HG03460 (cell line): ENCODE results near the gene FGD4.

Experiments
- ATAC-seq: cut with Tn5 transposase; IDR thresholded peaks from one replicate; pipeline ENCODE4 v1.9.1; 2021; ENCODE audit not compliant: unreplicated experiment

FGD4 gene

DNA sequence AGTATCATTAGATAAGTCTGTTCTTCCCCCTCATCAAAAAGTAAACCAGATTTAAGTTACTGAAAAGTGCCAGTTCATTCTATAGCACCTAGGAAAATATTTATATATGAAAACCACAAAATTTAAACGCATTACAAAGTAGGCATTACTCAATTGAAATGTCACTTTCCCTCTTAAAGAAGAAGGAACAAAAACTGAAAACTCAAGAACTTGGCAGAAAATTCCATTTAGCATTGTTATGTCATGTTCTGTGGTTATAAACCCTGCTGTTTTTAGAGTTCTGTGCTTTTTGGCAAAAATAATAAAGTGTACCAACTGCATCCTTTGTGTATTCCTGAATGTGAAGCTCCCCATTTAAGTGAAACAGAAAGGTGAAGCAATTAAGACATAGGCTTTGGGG, 3.6 kb downstream of the FGD4 start:
- ATAC-seq, result no peak

DNA sequence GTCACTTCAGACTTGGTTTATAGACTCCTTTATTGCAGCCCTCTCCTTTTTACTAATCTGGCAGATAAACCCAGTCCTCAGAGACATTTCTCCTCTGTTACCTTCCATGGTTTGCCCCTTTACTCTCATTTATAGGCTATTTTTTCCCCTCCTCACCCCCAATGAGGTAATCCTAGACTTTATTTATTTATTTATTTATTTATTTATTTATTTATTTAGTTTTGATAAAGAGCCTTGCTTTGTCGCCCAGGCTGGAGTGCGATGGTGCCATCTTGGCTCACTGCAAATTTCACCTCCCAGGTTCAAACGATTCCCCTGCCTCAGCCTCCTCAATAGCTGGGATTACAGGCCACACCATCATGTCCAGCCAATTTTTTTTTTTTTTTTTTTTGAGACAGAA, 8.4 kb downstream of the FGD4 start:
- no peak for ATAC-seq

DNA sequence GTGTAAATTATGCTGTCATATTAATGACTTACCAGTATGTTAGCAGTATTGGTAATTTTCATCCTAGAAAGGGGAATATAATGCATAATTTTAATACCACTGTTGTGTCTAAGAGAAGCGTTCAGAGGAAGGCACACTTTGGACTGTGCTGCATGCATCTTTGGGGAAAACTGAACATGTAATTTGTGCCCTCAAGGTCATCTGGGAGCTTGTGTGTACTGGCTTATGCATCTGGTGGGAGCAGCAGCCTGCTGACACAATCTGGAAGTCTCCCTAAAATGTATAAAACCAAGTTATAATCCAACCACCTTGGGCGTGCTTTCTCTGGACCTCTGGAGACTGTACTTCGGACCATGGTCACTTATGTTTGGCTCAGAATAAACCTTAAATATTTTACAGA, 14.1 kb downstream of the FGD4 start:
- ATAC-seq, result no peak

DNA sequence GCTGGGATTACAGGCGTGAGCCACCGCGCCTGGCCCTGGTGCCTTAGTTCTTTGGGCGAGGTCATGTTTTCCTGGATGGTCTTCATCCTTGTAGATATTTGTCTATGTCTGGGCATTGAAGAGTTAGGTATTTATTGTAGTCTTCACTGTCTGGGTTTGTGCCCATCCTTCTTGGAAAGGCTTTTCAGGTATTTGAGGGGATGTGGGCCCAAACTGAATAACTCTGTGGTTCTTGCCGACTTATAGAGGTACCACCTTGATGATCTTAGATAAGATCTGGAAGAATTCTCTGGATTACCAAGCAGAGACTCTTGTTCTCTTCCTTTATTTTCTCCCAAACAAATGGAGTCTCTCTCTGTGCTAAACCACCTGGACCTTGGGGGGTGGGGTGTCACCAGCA, 18.9 kb downstream of the FGD4 start:
- ATAC-seq, result no peak

DNA sequence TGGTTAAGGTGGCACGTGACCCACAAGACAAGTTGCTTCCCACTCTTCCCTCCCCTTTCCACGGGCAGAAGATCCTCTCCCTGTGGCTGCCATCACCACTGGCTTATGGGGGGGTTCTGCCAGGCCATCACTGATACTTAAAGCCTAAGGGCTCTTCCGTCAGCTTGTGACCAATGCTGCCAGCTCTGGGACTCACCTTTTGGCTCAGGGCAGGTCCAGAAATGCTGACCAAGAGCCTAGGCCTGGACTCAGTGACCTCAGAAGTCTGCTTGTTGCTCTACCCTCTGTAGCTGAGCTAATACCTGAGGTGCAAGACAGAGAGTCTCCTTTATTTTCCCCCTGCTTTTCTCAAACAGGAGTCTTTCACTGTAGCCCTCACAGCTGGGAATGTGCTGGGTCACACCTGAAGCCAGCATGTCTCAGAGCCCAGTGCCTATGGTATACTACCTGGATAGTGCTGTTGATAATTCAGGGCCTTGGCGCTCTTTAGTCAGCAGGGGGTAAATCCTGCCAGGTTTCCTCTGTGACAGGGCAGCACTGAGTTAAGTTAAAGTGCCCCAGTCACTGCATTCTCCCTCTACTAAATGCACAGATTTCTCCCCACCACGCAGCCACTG, 19.7 kb downstream of the FGD4 start:
- no peak for ATAC-seq

DNA sequence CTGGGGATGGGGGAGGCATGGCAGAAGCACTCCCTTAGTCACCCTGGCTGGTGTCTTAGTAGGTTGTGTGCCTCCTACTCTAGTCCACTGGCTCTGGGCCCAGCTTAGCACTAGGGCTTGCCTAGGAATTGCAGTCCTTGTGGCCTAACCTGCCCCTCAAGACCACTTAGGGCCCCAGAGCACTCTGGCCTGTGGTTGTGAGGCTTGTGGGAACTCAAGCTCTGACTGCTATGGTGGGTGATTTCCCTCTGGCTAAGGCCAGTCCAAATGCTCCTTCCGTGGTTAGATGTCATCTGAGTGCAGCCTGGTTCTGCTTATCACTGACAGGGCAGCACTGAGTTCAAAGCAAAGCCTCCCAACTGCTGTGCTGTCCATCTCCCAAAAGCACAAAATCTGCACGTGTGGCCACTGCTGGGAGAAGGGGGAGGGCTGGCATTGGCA, 20.2 kb downstream of the FGD4 start:
- no peak for ATAC-seq

DNA sequence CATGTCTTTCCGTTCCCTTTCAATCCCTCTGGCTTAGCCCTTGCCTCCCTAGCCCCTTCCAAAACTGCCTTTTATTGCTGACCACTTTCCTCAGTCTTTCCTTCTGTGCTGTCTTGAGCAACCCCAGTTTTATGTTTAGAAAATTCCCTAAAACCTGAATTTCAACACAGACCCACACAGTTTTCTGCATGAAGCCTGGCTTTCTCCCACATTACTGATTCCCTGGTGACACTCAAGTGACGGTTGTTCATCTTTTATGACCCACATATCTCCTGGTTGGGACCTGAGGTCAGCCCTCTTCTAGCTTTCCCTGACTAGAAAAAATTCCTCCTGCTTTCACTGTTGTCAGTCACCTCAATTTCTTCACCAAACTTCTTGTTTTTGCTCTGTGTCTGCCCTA, 21.0 kb downstream of the FGD4 start:
- ATAC-seq, result no peak

DNA sequence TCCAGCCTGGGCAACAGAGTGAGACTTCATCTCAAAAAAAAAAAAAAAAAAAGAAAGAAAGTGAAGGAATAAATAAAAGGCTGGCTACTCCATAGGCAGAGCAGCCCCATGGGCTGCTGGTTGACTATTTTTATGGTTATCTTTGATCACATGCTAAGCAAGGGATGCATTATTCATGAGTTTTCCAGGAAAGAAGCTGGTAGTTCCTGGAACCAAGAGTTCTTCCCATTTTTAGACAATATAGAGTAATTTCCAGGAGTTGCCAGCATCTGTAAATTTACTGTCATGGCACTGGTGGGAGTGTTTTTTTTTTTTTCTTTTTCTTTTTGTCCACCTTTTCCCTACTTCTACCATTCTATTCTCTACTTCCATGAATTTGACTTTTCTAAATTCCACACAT, 24.2 kb downstream of the FGD4 start:
- ATAC-seq, result no peak

DNA sequence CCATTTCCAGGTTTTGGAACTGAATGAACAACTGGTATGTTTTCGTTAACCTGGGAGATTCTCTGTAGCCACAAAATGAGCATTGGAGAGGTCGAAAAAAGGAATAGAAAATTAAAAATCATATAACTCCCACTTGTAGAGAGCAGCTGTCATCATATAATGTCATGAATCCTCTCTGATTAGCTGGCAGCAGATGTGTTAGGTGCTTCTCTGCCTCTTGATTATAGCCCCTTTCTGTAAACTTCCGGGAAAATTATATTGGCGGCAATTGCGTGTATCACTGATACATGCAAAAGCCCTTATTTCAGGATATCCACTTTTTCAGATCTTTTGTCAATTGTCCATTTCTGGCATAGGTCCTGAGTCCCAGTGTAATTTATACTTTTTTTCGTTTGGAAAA, 31.7 kb downstream of the FGD4 start:
- ATAC-seq, result no peak

DNA sequence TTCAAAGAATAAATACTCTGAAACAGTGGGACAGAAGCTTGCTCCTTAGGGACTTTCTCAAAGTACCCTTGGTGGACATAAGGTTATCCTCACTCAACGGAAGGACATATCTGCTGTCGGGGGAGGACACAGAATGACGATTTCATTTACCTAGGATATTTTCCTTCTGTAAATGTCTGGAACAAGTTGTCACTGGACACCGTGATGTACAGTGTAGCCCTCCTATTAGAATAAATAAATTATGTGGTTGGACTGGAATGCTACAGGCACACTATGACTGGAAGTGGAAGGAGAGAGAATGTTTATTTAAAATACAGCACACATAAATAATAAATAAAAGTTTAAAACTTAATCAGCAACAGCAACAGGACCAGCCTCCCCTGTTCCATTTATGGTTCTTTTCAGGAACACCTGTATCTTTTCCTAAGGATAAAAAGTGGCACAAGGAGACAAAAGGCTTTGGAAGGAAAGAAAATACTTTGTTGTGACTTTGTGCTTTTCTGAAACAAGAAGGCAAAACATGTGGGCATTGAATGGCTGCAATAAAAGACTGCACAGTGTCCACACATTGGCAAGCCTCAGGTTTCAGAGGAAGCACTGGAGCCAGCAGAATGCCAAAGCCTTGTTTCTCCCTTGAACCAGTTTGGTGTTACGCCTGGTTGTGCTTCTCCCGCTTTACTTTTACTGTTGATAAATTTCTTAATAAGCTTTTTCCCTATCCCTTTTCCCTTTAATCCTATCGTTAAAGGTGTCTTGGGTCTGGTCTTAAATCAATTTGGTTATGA, 36.8 kb downstream of the FGD4 start:
- ATAC-seq, result no peak

DNA sequence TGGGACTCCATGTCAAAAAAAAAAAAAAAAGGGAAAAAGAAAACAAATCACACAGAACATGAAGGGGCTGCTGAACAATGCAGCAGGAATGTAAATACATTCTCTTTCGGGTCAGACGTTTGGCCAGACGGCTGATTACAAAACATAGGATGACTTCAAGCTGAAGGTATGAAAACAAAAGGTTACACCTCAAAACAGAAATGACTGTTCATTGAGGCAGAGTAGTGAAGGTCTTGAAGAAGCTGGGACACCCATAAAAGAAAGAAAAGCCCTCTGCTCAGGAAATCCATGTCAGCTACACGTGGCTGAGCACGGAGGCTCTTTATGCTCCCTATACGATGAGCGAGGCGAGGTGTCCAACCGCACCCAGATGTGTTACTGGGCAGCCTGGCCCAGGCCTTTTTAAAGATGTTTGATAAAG, 37.7 kb downstream of the FGD4 start:
- ATAC-seq, result no peak

DNA sequence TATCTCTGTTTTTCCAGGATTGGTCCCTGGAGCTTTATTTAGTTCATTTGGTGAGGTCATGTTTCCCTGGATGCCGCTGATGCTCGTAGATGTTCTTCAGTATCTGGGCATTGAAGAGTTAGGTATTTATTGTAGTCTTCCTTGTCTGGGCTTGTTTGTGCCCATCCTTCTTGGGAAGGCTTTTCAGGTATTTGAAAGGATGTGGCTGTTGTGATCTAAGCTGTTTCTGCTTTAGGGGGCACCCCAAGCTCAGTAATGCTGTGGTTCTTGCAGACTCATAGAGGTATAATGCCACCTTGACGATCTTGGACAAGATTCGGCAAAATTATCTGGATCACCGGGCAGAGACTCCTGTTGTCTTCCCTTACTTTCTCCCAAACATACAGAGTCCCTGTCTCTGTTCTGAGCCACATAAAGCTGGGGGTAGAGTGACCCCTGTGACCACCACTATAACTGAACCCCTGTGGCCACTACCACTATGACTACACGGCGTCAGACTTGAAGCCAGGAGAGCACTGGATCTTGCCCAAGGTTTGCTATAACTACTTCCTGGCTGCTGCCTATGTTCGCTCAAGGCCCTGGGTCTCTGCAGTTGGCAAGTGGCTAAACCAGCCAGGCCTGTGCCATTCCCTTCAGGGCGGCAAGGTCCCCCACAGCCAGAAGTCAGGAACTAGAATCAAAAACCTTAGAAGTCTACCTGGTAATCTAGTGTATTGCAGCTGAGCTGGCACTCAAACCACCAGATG, 40.9 kb downstream of the FGD4 start:
- ATAC-seq, result no peak

DNA sequence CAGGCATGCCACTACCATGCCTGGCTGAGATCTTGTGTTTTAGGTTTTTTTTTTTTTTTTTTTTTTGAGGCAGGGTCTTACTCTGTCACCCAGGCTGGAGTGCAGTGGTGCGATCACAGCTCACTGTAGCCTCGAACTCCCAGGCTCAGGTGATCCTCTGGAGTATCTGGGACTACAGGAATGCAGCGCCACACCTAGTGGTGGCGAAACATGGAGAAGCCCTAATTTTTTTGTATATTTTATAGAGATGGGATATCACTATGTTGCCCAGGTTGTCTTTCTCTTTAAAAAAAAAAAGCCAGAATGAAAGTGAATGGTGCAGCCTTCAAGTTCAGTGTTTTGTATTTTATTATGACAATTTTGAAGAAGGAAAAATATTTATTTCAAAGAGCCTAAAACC, 44.1 kb downstream of the FGD4 start:
- no peak for ATAC-seq

DNA sequence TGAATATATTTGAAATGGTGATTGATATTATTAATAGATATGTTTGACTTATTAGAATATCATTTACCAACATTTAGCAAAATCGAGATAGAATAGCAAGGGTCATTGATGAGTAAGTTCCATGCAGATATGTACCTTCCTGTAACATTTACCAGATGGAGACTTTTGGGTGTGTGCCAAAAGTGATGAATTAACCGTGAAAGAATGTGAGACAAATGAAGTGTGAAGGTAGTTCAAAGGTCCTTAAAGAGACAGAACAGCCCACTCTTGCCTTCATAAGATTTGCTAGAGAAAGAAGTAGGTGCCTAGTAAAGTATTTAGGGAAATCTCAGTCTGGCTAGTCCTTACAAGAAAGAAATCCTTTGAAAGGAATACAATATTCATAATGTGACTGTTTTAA, 45.5 kb downstream of the FGD4 start:
- ATAC-seq, result no peak

DNA sequence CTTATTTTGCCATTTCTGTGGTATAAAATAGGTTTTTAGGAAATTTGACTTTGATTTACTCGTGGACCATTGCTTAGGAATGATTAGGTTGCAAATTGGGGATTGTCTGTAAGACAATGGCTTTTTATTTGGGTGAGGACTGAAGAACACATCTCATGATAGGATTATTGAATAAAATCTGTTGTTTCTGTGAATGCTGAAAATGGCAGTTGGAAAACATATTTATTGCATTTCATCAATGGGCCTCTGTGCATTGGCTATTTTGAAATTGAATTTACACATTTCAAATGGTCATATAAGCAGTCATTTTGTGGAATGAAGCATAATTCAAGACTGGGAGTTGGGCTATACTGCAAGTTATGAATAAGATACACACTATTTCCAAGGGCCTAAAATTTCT, 46.0 kb downstream of the FGD4 start:
- no peak for ATAC-seq

DNA sequence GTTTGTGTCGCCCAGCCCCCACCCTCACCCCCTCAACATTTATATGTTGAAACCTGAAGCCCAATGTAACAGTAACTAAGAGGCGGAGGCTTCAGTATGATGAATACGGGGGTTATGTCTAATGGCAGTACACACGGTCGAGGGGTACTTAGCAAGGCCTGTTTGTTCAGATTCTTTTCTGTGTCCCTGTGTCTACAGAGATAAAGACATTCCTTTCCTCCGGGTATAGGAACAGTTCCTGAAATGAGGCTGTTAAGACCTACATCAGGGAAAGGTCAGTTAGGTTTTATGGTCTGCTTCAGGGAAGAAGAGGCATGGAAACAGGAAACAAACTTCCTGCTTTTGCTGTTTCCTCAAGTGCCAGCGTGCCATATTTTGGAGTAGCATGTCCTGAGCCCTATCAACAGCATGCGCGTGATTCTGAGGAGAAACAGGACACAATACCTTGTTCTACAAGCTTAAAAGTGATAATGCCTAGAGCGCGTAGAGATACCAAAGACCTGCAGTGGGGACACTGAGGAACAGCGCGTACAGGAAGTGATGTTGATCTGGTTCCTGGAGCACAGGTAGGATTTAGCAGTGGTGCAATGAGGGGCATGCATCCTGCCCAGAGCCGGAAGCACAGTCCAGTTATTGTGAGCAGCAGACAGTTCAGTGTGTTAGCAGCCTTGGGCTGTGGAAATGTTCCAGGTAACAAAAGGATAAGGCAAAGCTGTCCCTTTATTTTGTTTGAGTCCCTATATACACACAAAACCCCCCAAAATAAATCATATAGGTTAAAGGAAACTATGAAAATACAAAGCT, 47.2 kb downstream of the FGD4 start:
- no peak for ATAC-seq

DNA sequence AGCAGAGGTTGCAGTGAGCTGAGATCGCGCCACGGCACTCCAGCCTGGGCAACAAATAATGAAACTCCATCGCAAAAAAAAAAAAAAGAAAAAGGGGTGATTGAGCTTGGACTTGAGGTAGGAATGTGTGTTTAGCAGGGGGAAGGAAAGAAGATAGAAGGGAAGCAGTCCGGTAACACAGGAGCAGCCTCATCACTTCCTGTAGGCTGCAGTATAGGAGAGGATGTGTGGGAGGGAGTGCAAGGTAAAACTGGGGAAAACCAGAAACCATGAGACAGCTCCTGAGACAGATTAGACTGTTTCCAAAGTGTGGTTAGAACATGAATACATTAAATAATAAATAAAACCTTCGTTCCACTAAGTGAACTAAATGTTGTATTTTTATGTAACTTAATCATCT, 49.2 kb downstream of the FGD4 start:
- no peak for ATAC-seq

DNA sequence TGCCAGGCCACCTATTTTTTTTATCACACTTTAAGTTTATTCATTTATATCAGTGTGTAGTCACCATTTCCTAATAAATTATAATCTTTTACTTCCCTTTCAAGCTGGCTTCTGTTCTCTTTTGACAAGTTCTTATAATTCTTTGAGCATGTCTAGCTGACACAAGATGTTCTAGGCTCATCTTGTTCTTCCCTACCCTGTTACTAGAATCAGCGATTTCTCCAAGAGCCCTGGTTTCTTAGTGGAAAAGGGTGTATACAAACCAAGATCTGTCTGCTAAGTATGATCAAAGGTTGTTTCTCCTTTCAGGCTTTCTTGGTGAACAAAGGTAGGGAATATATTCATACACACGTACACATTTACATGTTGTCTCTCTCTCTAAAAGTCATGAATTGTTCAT, 51.0 kb downstream of the FGD4 start:
- ATAC-seq, result no peak

DNA sequence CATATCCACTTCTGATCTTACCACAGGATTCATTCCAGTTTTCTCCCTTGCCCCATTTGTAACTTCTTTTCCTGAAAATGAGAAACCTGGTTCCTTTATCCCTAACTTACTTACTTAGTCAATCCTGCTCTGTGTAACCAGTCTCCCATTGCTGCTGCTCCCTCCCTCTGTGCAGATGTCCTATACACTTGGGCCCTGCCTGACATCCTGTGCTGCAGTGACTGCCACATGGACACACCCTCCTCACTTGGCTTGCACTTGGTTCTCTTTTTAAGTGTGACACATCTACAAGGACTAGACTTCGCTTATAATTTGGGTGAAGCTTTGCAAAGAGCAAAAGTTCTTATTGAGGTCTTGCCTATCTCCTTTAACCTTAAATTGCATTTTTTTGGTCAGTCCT, 51.4 kb downstream of the FGD4 start:
- ATAC-seq, result no peak

DNA sequence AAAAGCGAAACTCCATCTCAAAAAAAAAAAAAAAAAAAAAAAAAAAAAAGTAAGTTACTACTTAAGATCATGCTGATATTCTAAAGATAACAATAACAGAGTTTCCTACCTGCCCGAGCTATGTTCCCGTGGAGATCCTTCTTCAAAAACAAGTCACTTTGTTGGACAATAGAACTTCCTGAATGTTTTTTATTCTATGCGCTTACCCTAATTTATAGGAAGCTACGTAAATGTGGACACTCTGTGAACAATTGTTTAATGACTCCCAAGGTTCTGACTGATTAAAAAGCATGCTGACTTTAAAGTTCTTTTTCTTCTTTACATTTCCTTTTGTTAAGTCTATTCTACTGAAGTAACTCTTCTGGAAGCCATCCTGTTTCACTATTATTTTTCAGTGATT, 52.5 kb downstream of the FGD4 start:
- ATAC-seq, result no peak

DNA sequence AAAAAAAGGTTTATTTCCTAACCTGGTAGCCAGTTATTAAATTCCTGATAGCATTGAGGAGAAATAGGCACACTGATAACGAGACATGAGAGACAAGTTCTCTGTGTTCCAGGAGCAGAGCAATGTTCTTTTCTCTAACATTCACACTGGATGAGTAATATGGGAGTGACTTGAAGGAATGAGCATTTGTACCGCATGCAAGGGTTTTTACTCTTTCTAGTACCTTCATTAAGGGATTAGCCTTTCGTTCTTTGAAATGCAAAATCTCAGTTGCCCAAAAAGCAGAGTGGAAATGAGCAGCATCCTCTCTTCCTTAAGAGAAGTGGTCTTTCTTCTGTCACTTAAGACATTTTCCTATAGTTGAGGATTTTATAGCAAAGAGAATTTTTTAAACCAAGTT, 54.7 kb downstream of the FGD4 start:
- ATAC-seq, result no peak
